Measurements from ENCODE around the gene TWNK. TPM values are rescaled to one million over a fixed set of nuclear protein-coding genes. Genes with fewer than 3 reads are reported as not detected.

TWNK gene
- total and polyA plus RNA-seq, 9 of the 15 experiments (the other 6 are each of a cell fraction or from before 2014, with no cell fraction given), result 11.6 to 34.7 (median 17.4) TPM

DNA sequence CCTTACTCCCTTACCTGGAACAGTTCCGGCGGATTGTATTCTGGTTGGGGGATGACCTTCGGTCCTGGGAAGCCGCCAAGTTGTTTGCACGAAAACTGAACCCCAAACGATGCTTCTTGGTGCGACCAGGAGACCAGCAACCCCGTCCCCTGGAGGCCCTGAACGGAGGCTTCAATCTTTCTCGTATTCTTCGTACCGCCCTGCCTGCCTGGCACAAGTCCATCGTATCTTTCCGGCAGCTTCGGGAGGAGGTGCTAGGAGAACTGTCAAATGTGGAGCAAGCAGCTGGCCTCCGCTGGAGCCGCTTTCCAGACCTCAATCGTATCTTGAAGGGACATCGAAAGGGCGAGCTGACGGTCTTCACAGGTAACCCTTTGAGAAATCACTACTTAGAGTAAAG, 1.7 kb downstream of the TWNK start:
- Histone ChIP-seq H3K4me3 (peak overlapping the region; percentile 95; the same call in 1 of the 2 replicates), H3K36me3 (ENCODE audit: control insufficient read depth, insufficient read depth, low read length) (peaks cover 66% of the 10 kb centered on the region; the same call in 2 of the 3 replicates), H4K20me1 (replicated peaks; ENCODE audit: control insufficient read depth, insufficient read depth, low read length) (peaks cover 6% of the 10 kb centered on the region; the same call in 1 of the 2 replicates), H3K9me3 (replicated peaks; ENCODE audit: control insufficient read depth, insufficient read depth, low read depth, low read length) (no peaks in the 10 kb centered on the region), H3K27ac (ENCODE audit: extremely low read depth, low read depth, low read length) (no peak overlapping the region), H3K9ac (ENCODE audit: insufficient read depth in 1 of 2, low read depth in 2 of 2, low read length in 2 of 2) (peak overlapping the region in 1 of 2 experiments; percentile 99; a peak in 2 of 4 replicates), H3K9me1 (ENCODE audit: control insufficient read depth, insufficient read depth, low read length) (no peaks in the 10 kb centered on the region), H3K79me2 (ENCODE audit: control insufficient read depth, insufficient read depth, low read length) (peaks cover 59% of the 10 kb centered on the region), H3K27me3 (ENCODE audit: control insufficient read depth in 2 of 2, insufficient read depth in 2 of 2, low read length in 2 of 2) (no peaks in the 10 kb centered on the region), H2AFZ (ENCODE audit: low read depth, low read length) (no peak overlapping the region), H3K4me1 (replicated peaks in 1 of 2; ENCODE audit: control insufficient read depth in 2 of 2, insufficient read depth in 2 of 2, low read length in 2 of 2) (peaks cover 16 to 21% of the 10 kb centered on the region in 2 experiments; a peak in 4 of 5 replicates), H3K4me2 (ENCODE audit: insufficient read depth, low read length) (peak overlapping the region; percentile 97)
- ChIA-PET CTCF (ENCODE audit: low intra/inter-chr PET ratio) (no interaction called here), POLR2A (interaction anchor here (0.5 to 1.3 kb wide), 2 partner anchors 9 to 82 kb away, joined by 3 to 4 read pairs; no protein-coding TSS in a partner anchor)
- WGBS (ENCODE audit: insufficient coverage, low coverage, missing lambda C conversion rate), result 88% methylated on average over 8 of the region's 21 CpGs
- no TSS peak for BruUV-seq (replicated peaks)
- ATAC-seq, result no peak
- DNase-seq (ENCODE audit: extremely low read depth in 1 of 4, low spot score in 3 of 4), result no peak
- intact Hi-C loops (cut with micrococcal nuclease) (no loop called here), in situ Hi-C loops (cut with MboI) (loop anchor here (25.0 kb wide), 1 partner anchor 1048 kb away; no protein-coding TSS in a partner anchor)
- FAIRE-seq, result no peak
- TF ChIP-seq POLR3A (IDR thresholded peaks at IDR 0.05; ENCODE audit: borderline replicate concordance, extremely low read depth, insufficient read depth, insufficient read length) (no peak), JUND (IDR thresholded peaks at IDR 0.05; ENCODE audit: borderline replicate concordance, low read depth, low read length) (no peak), JUND (tag; IDR thresholded peaks at IDR 0.05; ENCODE audit: borderline replicate concordance, low read depth, low read length) (no peak), HDAC6 (IDR thresholded peaks at IDR 0.05; ENCODE audit: low read depth, low read length) (no peak), ILF3 (IDR thresholded peaks at IDR 0.05; ENCODE audit: borderline replicate concordance) (no peak), L3MBTL2 (IDR thresholded peaks at IDR 0.05) (no peak), NR2C2 (CRISPR knock-in tag; IDR thresholded peaks at IDR 0.05) (no peak), NR2C2 (tag; IDR thresholded peaks at IDR 0.05) (no peak), ELF4 (CRISPR knock-in tag; IDR thresholded peaks at IDR 0.05) (no peak), PPARD (CRISPR knock-in tag; IDR thresholded peaks at IDR 0.05) (no peak), TAF9B (IDR thresholded peaks at IDR 0.05; ENCODE audit: partially characterized antibody) (no peak), ZNF830 (CRISPR knock-in tag; IDR thresholded peaks at IDR 0.05) (no peak), CREM (IDR thresholded peaks at IDR 0.05; ENCODE audit: low read depth) (no peak), PCBP1 (IDR thresholded peaks at IDR 0.05; ENCODE audit: low read depth, low read length, poor library complexity, severe bottlenecking) (no peak), PML (IDR thresholded peaks at IDR 0.05; ENCODE audit: low read length) (no peak), PHF8 (IDR thresholded peaks at IDR 0.05; ENCODE audit: borderline replicate concordance, low read length) (no peak)
- TF ChIP-seq, protein P1, sequence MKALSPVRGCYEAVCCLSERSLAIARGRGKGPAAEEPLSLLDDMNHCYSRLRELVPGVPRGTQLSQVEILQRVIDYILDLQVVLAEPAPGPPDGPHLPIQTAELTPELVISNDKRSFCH (CRISPR knock-in tag; IDR thresholded peaks at IDR 0.05), result no peak
- TF ChIP-seq, protein P1 (tag; IDR thresholded peaks at IDR 0.05), result no peak
- TF ChIP-seq, protein P2, sequence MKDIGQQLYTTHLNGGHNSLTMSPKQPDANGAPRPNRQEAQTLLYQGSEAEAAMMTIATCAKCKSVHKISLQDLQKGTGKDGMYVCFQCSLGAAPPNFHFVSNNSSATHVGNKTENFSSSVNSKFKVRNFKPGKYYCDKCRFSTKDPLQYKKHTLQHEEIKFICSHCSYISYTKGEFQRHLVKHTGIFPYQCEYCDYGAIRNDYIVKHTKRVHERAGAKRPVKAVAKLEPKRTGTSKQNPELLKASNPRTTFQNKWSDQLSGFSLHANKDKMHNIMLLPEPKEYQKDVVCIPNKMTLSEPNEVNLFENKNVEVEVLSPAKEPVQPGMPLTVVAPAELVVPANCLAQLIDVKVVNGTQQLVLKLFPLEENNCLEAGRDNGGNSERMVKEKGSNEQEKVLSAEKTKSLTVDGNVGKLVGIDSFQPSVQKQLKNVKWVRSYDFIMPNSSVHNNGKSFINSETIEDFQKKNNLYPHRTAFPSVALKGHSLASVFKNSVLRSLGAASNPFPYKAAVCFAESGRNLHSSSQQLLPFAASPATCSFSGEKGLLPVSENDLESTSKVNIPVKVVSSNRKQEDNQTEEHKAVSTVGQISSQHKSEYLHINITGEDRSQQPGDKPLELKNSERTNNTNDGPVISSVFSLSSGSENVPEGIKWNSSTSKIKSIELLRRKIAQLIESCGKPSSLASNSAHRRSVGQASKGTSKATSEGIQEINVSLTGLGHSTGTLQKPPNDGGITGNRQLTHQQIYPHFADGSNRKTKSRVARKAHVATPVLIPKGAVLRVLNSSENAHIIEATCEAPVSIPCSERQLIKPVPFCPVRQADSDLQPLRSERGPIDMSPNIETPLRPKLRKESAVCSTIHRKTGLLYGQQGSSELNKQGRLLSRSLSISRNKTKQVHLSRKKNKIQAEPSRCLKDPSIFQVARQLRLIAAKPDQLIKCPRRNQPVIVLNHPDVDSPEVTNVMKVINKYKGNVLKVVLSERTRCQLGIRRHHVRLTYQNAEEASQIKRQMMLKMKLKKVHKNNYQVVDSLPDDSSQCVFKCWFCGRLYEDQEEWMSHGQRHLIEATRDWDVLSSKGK (CRISPR knock-in tag; IDR thresholded peaks at IDR 0.05), result no peak
- TF ChIP-seq, protein P3, sequence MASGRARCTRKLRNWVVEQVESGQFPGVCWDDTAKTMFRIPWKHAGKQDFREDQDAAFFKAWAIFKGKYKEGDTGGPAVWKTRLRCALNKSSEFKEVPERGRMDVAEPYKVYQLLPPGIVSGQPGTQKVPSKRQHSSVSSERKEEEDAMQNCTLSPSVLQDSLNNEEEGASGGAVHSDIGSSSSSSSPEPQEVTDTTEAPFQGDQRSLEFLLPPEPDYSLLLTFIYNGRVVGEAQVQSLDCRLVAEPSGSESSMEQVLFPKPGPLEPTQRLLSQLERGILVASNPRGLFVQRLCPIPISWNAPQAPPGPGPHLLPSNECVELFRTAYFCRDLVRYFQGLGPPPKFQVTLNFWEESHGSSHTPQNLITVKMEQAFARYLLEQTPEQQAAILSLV (tag; IDR thresholded peaks at IDR 0.05), result no peak

Data from K562 (cell line).